Stimulated activated CD4-positive, alpha-beta T cell treated with anti-CD3 and anti-CD28 coated beads, Interleukin-2, amount 100 ng/mL, for 48 hours (primary cell): ENCODE measurements around the gene UQCC5.

Experiments used
- DNase-seq, 2 donors: peaks; one replicate each; pipeline ENCODE4 v3.0.0-alpha.2; 2020

Gene UQCC5

DNA sequence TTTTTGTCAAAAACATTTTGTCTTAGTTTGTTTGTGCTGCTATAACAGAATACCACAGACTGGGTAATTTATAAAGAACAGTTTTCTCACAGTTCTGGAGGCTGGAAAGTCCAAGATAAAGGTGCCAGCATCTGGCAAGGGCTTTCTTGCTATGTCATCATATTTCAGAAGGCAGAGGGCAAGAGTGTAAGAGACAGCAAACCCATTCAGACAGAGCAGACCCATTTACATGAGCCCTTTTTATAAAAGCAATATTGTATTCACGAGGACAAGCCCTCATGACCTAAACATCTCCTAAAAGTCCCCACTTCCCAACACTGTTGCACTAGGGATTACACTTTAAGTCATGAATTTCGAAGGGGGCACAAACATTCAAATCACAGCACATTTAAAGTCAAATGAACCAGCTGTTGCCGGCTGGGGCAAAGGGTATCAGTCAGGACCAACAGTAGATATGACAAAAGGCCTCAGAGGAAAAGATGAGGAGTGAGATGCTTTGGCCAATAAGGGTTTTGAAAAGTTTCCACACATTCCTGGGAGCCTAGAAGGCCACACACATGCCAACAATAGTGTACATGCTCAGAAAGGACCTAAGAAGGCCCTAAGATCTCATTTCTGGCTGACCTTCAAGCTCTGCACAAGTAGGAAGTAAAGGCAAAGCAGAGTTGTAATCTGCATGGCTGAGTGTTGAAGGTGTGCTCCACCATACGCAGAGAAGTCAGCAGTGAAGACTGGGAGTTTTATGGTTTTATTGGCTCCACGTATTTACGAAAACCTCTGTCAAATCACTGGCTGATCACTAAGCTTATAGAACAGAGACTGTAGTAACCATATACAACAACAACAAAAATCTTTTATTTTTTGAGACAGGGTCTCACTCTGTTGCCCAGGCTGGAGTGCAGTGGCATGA, 37.9 kb downstream of the UQCC5 start:
- no peak for DNase-seq
